NCI-H1105 (cell line): Measurements from ENCODE around the gene UTF1.

Experiments
- DNase-seq: peaks from one replicate; lab custom pipeline; 2025; lab: John Stamatoyannopoulos, UW

Gene UTF1

DNA sequence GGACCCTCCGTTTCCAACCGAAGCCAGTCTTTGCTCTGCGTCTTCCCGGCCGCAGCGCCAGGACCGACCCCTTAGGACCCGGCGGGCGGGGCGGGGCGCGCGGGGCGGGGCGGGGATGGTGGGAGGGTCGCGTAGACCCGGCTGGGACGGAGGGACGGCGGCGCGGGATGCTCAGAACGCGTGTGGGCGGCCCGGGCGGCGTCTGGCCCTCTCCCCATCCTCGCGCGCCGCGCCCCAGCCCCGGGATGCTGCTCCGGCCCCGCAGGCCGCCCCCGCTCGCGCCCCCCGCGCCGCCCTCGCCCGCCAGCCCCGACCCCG is at the start of gene UTF1:
Gene UTF1 (plus strand): TSS at position 174 of the 318 bp plus-strand sequence. CDS start 72 bp downstream, at position 246.
- no peak for DNase-seq

- no peak for DNase-seq
These were observed 48.9 kb upstream of the UTF1 start for GRCh38 chr10:133180965-133181639.

DNA sequence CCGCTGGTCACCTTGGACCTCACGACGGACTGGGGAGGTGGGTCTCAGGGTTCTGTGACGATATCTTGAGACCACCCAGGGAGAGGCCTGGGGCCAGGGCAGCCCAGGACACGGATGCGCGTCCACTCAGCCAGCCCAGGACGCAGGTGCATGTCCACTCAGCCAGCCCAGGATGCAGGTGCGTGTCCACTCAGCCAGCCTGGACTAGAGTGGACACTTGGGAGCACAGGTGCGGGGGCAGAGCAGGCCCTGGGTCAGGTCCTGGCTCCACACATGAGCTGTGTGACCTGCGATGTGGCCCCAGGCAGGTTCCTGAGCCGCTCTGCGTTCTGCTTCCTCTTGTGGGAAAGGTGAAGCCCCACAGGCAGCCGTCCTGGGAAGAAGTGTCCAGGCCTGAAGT is 47.8 kb upstream of the UTF1 start:
- no peak for DNase-seq

DNA sequence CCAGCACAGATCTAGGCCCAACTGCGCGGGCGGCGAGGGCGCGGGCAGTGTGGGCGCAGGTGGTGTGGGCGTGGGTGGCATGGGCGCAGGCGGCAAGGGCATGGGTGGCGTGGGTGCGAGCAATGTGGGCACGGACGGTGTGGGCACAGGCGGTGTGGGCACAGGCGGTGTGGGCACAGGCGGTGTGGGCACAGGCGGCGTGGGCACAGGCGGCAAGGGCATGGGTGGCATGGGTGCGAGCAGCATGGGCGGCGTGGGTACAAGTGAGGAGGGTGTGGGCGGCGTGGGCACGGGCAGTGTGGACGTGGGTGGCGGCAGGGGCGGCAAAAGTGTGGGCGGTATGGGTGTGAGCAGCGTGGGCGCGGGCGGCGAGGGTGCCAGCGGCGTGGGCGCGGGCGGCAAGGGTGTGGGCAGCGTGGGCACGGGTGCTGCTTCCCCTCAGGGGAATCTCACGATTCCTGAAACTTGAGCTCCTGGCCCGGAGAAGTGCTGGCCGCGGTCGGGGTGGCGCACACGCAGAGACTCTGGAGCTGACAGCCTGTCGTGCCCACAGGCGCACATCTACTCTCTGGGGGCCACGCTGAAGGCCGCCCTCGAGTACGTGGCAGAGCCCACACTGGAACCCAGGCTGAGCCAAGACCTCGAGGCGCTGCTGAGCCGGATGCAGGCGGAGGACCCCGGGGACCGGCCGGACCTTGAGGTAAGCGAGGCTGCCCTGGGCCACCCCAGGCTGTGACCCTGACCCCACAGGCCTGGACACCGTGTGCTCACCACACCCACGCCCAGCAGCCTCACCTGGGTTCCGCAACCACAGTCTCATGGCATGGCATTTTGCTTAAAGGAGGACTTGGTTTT is 47.0 kb upstream of the UTF1 start:
- no peak for DNase-seq

- DNase-seq, result no peak
These were observed 46.2 kb upstream of the UTF1 start for GRCh38 chr10:133183646-133184378.

- DNase-seq, result no peak
These were observed 45.3 kb upstream of the UTF1 start for GRCh38 chr10:133184591-133185244.

DNA sequence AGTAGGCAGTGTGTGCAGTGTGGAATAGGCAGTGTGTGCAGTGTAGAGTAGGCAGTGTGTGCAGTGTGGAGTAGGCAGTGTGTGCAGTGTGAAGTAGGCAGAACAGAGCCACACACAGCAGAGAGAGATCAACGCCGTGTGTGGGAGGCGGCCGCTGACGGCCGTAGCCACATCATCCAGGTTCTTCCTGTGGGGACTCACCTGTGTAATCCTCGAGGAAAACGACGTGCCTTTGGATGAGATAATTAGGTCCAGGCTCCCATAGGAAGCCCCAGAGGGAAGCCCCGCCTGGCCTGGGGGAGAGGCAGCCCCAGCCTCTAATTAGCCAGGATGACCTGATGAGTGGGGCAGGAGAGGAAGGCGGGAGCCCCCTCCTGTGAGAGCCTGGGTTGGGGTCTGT is 44.6 kb upstream of the UTF1 start:
- no peak for DNase-seq

GRCh38 chr10:133185916-133186315 is 44.1 kb upstream of the UTF1 start:
- no peak for DNase-seq

- no peak for DNase-seq
These were observed 43.5 kb upstream of the UTF1 start for GRCh38 chr10:133186416-133187090.

DNA sequence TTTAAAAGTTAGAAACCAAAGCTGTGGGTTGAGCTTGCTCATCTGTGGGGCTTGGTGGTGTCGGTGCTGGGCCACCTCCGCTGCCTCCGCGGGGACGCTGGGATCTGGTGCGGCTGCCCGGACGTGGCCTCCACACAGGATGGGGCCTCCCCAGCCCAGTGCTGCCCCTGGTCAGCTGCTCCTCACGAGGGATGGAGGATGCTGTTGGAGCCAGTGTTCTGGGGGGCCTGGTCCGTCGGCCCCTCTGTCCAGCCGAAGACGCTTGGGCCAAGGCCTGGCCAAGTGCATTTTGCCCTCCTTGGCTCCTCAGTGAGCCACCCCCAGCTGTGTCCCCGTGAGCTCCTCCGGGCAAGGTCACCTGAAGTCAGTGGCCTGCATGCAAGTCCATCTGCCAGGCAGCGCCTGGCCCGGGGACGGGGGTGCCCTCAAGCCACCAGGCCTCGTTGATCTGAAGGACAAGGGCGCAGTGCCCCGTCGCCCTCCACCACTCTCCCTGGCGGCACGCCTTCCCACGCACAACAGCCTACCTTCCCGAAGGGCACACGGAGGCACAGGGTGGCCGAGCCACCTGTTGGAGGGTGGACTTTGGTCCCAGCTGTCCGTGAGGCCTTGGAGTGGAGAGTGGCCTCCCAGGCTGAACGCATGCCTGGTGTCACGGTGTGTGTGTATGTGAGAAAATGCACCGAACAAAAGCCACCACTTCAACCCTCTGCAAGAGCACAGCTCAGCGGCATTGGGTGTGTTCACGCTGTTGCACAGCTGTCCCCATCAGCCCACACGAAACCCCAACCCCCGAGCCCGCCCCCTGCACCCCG is 42.7 kb upstream of the UTF1 start:
- DNase-seq, result no peak

DNA sequence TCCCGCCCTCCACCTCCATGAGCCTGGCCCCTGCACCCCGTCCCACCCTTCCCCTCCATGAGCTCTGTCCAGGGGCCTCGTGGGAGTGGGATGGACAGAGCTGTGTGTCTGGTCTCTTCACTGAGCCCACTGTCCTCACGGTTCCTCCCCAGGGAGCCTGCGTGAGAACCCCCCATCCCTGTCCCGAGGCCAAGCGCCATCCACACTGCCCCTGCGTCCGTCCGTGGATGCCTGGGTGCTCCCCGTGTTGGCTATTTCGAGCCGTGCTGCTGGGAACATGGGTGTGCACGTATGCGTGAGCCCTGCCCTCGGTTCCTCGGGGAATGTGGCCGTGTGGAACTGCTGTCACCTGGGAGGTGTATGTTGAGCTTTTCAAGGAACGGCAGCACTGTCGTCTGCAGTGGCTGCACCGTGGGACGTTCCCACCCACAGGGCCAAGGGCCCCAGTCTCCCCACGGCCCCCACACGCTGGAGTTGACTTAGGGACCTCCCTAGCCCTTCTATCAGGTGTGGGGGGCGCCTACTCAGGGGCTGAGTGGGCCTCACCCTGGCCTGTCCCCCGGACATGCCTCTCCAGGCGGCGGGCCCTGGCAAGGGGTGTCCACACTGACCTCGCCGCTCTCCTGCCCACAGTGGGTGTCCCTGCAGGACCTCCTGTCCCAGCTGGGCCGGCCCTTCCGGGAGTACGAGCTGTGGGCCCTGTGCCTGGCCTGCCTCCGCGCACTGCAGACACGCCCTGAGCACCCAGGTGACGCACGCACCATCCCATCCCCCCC is 41.9 kb upstream of the UTF1 start:
- no peak for DNase-seq

DNA sequence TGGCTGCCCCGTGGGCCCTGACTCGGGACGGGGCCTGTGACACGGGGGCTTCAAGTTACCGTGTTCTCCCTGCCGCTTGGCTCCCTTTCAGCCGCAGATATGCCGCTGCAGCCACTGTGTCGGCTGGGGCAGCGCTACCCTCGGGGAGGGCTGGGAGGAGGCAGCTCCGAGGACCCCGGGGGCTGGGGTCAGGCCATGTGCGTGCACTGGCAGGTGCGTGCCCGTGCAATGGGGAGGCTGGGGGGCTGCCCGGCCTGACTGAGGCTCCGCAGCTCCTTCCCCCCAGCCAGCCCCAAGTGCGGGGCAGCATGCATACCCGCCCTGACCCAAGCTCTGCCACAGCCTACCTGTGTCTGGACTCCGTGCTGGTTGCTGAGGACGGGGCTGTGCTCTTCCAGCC is 40.8 kb upstream of the UTF1 start:
- DNase-seq, result no peak

GRCh38 chr10:133189726-133190125 is 40.3 kb upstream of the UTF1 start:
- no peak for DNase-seq

- no peak for DNase-seq
These were observed 39.8 kb upstream of the UTF1 start for GRCh38 chr10:133190225-133190624.

- DNase-seq, result no peak
These were observed 38.4 kb upstream of the UTF1 start for GRCh38 chr10:133191651-133192050.

DNA sequence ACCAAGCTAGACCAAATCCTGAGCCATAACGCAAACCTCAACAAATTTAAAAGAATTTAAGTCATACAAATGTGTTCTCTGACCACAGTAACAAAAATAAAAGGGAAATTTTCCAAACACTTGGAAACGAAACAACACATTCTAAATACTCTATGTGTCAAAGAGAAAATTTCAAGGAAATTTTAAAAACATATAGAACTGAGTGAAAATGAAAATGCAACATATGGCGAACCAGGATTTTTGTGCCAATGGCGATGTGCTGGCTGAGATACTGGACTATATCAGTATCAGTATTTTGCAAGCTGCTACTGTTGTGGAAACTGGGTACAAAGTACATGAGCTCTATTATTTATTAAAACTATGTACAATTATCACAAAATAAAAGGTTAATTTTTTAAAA is 35.9 kb upstream of the UTF1 start:
- no peak for DNase-seq

DNA sequence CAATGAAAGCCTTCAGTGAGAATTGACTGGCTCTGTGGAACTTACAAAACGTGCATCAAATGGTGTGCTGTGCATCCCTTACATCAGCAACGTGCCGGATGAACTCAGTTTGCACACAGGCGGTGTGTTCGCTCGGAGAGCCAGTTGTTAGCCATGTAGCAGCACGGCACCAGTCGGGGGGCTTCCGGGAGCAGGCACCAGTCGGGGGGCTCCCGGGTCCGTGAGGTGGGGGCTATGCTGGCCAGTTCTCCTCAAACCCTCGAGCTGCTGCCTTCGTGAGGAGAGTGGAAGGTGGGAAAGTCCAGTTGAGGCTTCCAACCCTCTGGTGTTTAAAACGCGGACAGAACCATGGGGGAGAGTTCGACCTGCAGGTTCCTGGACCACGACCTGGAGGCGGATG is 34.9 kb upstream of the UTF1 start:
- DNase-seq, result no peak

DNA sequence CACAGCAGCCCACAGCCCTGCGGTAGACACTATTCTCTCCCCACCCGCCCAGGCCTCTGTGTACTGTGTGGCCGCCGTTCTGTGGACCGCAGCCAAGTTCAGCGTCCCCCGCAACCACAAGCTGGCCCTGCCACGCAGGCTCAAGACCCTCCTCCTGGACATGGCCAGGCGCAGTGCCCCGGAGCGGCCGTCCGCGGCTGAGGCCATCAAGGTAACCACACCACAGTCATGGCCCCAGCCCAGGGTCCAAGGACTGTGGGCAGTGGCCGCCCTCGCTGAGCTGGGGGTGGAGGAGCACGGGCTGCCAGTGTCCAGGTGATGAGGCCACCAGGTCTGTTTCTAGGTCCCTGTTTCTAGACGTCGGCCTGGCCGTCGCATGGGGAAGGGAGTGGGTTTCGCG is 34.4 kb upstream of the UTF1 start:
- no peak for DNase-seq

DNA sequence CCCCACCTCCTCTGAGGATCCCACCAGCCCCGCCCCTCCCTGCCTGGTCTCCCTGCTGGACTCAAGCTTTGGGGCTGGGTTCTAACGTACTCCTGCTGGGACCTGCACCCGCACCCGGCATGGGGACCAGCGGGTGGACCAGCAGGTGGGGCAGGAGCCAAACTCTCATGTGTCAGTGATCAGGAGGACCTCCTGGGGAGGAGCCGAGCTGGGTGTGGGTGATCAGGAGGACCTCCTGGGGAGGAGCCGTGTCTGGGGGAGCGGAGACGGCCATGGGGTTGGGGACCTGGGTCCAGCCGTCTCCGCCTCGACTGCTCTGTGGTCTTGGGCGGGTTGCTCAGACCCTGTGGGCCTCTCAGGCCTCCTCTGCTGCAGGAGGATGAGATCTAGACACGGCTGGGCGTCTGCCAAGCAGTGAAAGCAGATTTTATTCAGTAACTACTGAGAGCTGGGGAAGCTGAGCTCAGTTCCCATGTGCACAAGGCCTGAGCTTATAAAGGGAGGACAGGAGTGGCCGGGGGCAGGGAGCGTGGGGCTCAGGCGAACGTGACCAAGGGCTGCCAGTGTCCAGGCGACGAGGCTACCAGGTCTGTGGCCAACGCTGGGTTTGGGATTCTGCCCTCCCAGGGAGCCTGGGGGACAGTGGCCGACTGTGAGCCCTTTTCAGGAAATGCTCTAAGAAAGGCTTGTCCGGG is 33.6 kb upstream of the UTF1 start:
- no peak for DNase-seq
